ENCODE results near the gene BMP6.

DNA sequence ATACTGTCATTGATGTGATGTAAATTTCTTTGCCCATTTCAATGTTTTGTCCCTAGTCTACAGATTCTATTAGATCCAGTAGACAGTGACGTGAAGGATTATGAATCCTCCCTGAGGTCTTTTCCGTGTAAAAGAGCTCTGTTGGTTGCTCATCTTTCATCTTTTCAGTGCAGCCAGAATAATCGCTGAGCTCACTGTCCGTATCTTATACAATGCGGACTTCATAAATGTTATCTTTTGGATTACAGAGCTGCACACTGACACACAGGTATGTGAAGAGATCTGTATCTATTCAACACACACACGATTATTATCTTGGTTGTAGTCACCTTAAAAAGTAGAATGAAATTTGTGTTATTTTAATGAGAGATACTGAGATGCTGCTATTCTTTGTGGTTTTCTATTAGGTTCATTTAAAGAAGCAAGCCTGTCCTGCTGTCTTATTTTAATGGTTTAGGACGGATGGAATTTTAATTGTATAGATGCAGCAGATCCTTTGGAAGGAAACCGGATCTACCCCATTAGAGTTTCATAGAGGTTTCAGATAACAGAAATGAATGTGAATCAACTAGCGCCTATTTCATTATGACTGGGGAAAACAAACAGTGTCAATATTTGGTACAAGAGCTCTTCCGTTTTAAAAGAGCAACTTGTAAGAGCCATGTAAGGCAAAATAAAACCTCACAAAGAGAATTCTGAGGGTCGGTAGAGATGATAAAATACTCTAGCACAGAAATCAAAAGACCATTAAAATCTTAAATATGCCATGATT lies 79.4 kb downstream of the BMP6 start:
- TF ChIP-seq, protein P1, sequence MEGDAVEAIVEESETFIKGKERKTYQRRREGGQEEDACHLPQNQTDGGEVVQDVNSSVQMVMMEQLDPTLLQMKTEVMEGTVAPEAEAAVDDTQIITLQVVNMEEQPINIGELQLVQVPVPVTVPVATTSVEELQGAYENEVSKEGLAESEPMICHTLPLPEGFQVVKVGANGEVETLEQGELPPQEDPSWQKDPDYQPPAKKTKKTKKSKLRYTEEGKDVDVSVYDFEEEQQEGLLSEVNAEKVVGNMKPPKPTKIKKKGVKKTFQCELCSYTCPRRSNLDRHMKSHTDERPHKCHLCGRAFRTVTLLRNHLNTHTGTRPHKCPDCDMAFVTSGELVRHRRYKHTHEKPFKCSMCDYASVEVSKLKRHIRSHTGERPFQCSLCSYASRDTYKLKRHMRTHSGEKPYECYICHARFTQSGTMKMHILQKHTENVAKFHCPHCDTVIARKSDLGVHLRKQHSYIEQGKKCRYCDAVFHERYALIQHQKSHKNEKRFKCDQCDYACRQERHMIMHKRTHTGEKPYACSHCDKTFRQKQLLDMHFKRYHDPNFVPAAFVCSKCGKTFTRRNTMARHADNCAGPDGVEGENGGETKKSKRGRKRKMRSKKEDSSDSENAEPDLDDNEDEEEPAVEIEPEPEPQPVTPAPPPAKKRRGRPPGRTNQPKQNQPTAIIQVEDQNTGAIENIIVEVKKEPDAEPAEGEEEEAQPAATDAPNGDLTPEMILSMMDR (IDR thresholded peaks at IDR 0.05; ENCODE audit: low read depth, low read length): no peak
- TF ChIP-seq POLR2A (IDR thresholded peaks at IDR 0.05; ENCODE audit: extremely low read depth, insufficient read length) (no peak), MYC (IDR thresholded peaks at IDR 0.05; ENCODE audit: low read depth, low read length) (no peak)
